GM12878 (cell line): ENCODE data around the gene BAZ2B.

ENCODE experiments used
- CEBPB ChIP-seq, 2 experiments: fragments of 150-350 bp in 1 of 2; IDR thresholded peaks; 2 replicates each; pipeline ENCODE4 v1.6.1; 2012 to 2014; ENCODE audit warnings: low read depth in 2 of 2, low read length in 2 of 2, borderline replicate concordance in 1 of 2, inconsistent platforms in 1 of 2
- CTCF ChIP-seq, 3 experiments: IDR thresholded peaks in 2 of 3; conservative IDR thresholded peaks in 1 of 3; 2 replicates each; pipeline ENCODE4 v1.5.1; 2011; ENCODE audit warnings: low read depth in 3 of 3, low read length in 3 of 3, mild to moderate bottlenecking in 3 of 3, control low read depth in 2 of 3, moderate library complexity in 2 of 3, inconsistent platforms in 1 of 3, mixed read lengths in 1 of 3; ENCODE audit not compliant: control insufficient read depth in 2 of 3, insufficient read depth in 1 of 3; ENCODE audit errors: extremely low read depth in 1 of 3
- MAX ChIP-seq: IDR thresholded peaks from 2 replicates; pipeline ENCODE4 v1.6.1; 2012; ENCODE audit warnings: low read depth, low read length, improper control_type of control experiment

- TF ChIP-seq CEBPB (IDR thresholded peaks at IDR 0.05; ENCODE audit: borderline replicate concordance in 1 of 2, low read depth in 2 of 2, low read length in 2 of 2) (no peak), CTCF (IDR thresholded peaks at IDR 0.05 in 2 of 3, conservative IDR thresholded peaks at IDR 0.05 in 1 of 3; ENCODE audit: control insufficient read depth in 2 of 3, extremely low read depth in 1 of 3, insufficient read depth in 1 of 3, low read depth in 3 of 3, low read length in 3 of 3) (no peak), MAX (no peak)
Measured at GRCh38 chr2:159410276-159410675, 206.1 kb downstream of the BAZ2B start.
